DOHH2 (cell line): ENCODE measurements around the gene SNRPA1.
"Not testable (repeated sequence)": the region's sequence is repeated elsewhere in the genome, so short reads cannot be mapped to it uniquely, and the experiment has no call there.

Experiments
- EZH2phosphoT487 ChIP-seq: fragments of 200-600 bp; sonication (generic); IDR thresholded peaks from 2 replicates; pipeline ENCODE4 v1.6.1; 2017; ENCODE audit warnings: borderline replicate concordance, mild to moderate bottlenecking, antibody characterized with exemption, low read length, moderate library complexity, mixed read lengths
- TF ChIP-seq, protein P1 (sequence below): fragments of 200-600 bp; sonication (generic); IDR thresholded peaks from one replicate; pipeline ENCODE4 v1.5.1; 2014; ENCODE audit warnings: antibody characterized with exemption, mild to moderate bottlenecking, low read depth, low read length; ENCODE audit not compliant: poor library complexity, severe bottlenecking

DNA sequence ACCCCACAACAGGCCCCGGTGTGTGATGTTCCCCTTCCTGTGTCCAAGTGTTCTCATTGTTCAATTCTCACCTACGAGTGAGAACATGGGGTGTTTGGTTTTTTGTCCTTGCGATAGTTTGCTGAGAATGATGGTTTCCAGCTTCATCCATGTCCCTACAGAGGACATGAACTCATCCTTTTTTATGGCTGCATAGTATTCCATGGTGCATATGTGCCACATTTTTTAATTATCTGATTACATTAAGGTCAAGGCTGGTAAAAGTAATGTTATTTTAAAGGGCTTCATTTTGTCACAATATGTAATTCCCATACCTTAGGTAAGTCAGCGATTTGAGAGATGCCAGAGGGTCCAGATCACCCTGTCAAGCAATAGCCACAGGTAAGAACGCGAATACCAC, 7.7 kb downstream of the SNRPA1 start:
- not testable (repeated sequence) for TF ChIP-seq EZH2phosphoT487
- TF ChIP-seq, protein P1, sequence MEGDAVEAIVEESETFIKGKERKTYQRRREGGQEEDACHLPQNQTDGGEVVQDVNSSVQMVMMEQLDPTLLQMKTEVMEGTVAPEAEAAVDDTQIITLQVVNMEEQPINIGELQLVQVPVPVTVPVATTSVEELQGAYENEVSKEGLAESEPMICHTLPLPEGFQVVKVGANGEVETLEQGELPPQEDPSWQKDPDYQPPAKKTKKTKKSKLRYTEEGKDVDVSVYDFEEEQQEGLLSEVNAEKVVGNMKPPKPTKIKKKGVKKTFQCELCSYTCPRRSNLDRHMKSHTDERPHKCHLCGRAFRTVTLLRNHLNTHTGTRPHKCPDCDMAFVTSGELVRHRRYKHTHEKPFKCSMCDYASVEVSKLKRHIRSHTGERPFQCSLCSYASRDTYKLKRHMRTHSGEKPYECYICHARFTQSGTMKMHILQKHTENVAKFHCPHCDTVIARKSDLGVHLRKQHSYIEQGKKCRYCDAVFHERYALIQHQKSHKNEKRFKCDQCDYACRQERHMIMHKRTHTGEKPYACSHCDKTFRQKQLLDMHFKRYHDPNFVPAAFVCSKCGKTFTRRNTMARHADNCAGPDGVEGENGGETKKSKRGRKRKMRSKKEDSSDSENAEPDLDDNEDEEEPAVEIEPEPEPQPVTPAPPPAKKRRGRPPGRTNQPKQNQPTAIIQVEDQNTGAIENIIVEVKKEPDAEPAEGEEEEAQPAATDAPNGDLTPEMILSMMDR, result not testable (repeated sequence)
